CD4-positive, alpha-beta memory T cell (primary cell): Measurements from ENCODE around the gene COA1. TPM values are rescaled to one million over a fixed set of nuclear protein-coding genes. Genes with fewer than 3 reads are reported as not detected.

ENCODE experiments used
- CTCF ChIA-PET: fragments of 350-600 bp; sonication (Branson Sonifier 250); formaldehyde crosslinking; loops from one replicate; lab custom pipeline; 2021; ENCODE audit warnings: inconsistent platforms; ENCODE audit not compliant: partially characterized antibody; lab: Charles Lee
- POLR2A ChIA-PET: fragments of 350-600 bp; sonication (Branson Sonifier 250); formaldehyde crosslinking; loops from one replicate; lab custom pipeline; 2021; ENCODE audit not compliant: partially characterized antibody; lab: Charles Lee
- DNase-seq, 5 donors: peaks; one replicate each; pipeline versions ENCODE4 v3.0.0 to v3.0.0-alpha.2; 2020 to 2022; ENCODE audit warnings: mixed read lengths in 1 of 5
- H3K27ac ChIP-seq: one replicate; pipeline ENCODE4 v1.7.0; 2013; ENCODE audit warnings: low read depth, low read length
- H3K27me3 ChIP-seq: 2 replicates; pipeline ENCODE4 v1.7.0; 2013; ENCODE audit warnings: mild to moderate bottlenecking, low read length, moderate library complexity; ENCODE audit not compliant: insufficient read depth
- H3K36me3 ChIP-seq: 2 replicates; pipeline ENCODE4 v1.7.0; 2013; ENCODE audit warnings: mild to moderate bottlenecking, low read length, moderate library complexity; ENCODE audit not compliant: insufficient read depth
- H3K4me1 ChIP-seq: 2 replicates; pipeline ENCODE4 v1.7.0; 2013; ENCODE audit warnings: mild to moderate bottlenecking, low read length, moderate library complexity; ENCODE audit not compliant: insufficient read depth
- H3K4me3 ChIP-seq, 2 donors: one replicate each; pipeline ENCODE4 v1.7.0; 2013; ENCODE audit warnings: low read length in 2 of 2, mild to moderate bottlenecking in 1 of 2
- H3K9me3 ChIP-seq, 2 donors: one replicate each; pipeline ENCODE4 v1.7.0; 2013; ENCODE audit warnings: low read length in 2 of 2, control low read depth in 1 of 2; ENCODE audit not compliant: control insufficient read depth in 1 of 2
- H3K27ac Mint-ChIP-seq, 7 donors: one replicate each; pipeline ENCODE4 v1.8.0; 2020 to 2021; ENCODE audit warnings: mixed read lengths in 7 of 7, mild to moderate bottlenecking in 6 of 7, inconsistent platforms in 3 of 7, moderate library complexity in 3 of 7
- H3K27me3 Mint-ChIP-seq, 2 donors: one replicate each; pipeline ENCODE4 v1.8.0; 2020 to 2021; ENCODE audit warnings: mixed read lengths in 2 of 2
- H3K36me3 Mint-ChIP-seq, 2 donors: one replicate each; pipeline ENCODE4 v1.8.0; 2020 to 2021; ENCODE audit warnings: mixed read lengths in 2 of 2, inconsistent platforms in 1 of 2, mild to moderate bottlenecking in 1 of 2
- H3K4me1 Mint-ChIP-seq, 4 donors: one replicate each; pipeline ENCODE4 v1.8.0; 2020 to 2021; ENCODE audit warnings: mixed read lengths in 4 of 4, mild to moderate bottlenecking in 1 of 4
- H3K4me3 Mint-ChIP-seq, 8 donors: one replicate each; pipeline ENCODE4 v1.8.0; 2020 to 2021; ENCODE audit warnings: mixed read lengths in 8 of 8, mild to moderate bottlenecking in 7 of 8, moderate library complexity in 6 of 8, inconsistent platforms in 3 of 8
- H3K9me3 Mint-ChIP-seq, 8 donors: one replicate each; pipeline ENCODE4 v1.8.0; 2020 to 2021; ENCODE audit warnings: mixed read lengths in 8 of 8, mild to moderate bottlenecking in 5 of 8, inconsistent platforms in 3 of 8, moderate library complexity in 1 of 8
- intact Hi-C: fragments of 100-400 bp; cut with micrococcal nuclease; formaldehyde crosslinking; loops from one replicate; pipeline ENCODE4 v1.15.1; 2023
- polyA plus RNA-seq, 2 donors: library from polyadenylated mRNA; unstranded; fragments of 300-500 nt; fragmentation: Illumina TruSeq; gene quantifications; one replicate each; pipeline ENCODE4 v1.2.3, GENCODE V29; 2021
- total RNA-seq, 2 experiments: library from RNA; stranded (reverse); gene quantifications; one replicate each; pipeline ENCODE4 v1.2.3, GENCODE V29; 2021

Gene COA1
- total and polyA plus RNA-seq, 4 experiments from 2014 or later = 43.7 to 56.4 (median 52.6) TPM

GRCh38 chr7:43701929-43702328 is 27.4 kb downstream of the COA1 start:
- no peak overlapping the region for H3K27ac ChIP-seq
- Mint-ChIP-seq H3K27me3 (no peaks in the 10 kb centered on the region), H3K27ac (peak overlapping the region in 3 of 7 donors; percentile 24 to 77 (median 42)), H3K9me3 (no peaks in the 10 kb centered on the region), H3K36me3 (peaks cover 7 to 12% of the 10 kb centered on the region in 2 donors), H3K4me3 (no peak overlapping the region), H3K4me1 (peaks cover 15 to 31% (median 25%) of the 10 kb centered on the region in 4 donors)
- no peak for DNase-seq
- H3K9me3 ChIP-seq = no peaks in the 10 kb centered on the region
- intact Hi-C loops = no loop called here
- H3K36me3 ChIP-seq = no peaks in the 10 kb centered on the region
- H3K27me3 ChIP-seq = no peaks in the 10 kb centered on the region
- POLR2A ChIA-PET = no interaction called here
- CTCF ChIA-PET = interaction anchor here (5.7 to 6.4 kb wide), 3 partner anchors 55 to 135 kb away, joined by 69 to 670 read pairs (median 70); partner anchors contain the start of gene STK17A
- peaks cover 23% of the 10 kb centered on the region for H3K4me1 ChIP-seq
- H3K4me3 ChIP-seq = no peak overlapping the region

GRCh38 chr7:43701500-43701854 is 27.8 kb downstream of the COA1 start:
- CTCF ChIA-PET = interaction anchor here (2.3 to 6.4 kb wide), 6 partner anchors 9 to 136 kb away, joined by 9 to 670 read pairs (median 42); partner anchors contain the start of gene STK17A
- no peak for DNase-seq
- intact Hi-C loops = no loop called here
- H3K4me1 ChIP-seq = peaks cover 23% of the 10 kb centered on the region
- POLR2A ChIA-PET = interaction anchor here (4.0 to 4.9 kb wide), 2 partner anchors 51 to 118 kb away, joined by 57 to 262 read pairs; partner anchors contain the start of gene STK17A
- Mint-ChIP-seq H3K4me1 (peaks cover 15 to 31% (median 25%) of the 10 kb centered on the region in 4 donors), H3K9me3 (no peaks in the 10 kb centered on the region), H3K4me3 (peak overlapping the region in 1 of 8 donors; percentile 9), H3K27ac (peak overlapping the region in 4 of 7 donors; percentile 20 to 77 (median 33)), H3K27me3 (no peaks in the 10 kb centered on the region), H3K36me3 (peaks cover 7 to 12% of the 10 kb centered on the region in 2 donors)
- H3K27me3 ChIP-seq = no peaks in the 10 kb centered on the region
- no peaks in the 10 kb centered on the region for H3K36me3 ChIP-seq
- no peak overlapping the region for H3K4me3 ChIP-seq
- no peak overlapping the region for H3K27ac ChIP-seq
- H3K9me3 ChIP-seq = no peaks in the 10 kb centered on the region

DNA sequence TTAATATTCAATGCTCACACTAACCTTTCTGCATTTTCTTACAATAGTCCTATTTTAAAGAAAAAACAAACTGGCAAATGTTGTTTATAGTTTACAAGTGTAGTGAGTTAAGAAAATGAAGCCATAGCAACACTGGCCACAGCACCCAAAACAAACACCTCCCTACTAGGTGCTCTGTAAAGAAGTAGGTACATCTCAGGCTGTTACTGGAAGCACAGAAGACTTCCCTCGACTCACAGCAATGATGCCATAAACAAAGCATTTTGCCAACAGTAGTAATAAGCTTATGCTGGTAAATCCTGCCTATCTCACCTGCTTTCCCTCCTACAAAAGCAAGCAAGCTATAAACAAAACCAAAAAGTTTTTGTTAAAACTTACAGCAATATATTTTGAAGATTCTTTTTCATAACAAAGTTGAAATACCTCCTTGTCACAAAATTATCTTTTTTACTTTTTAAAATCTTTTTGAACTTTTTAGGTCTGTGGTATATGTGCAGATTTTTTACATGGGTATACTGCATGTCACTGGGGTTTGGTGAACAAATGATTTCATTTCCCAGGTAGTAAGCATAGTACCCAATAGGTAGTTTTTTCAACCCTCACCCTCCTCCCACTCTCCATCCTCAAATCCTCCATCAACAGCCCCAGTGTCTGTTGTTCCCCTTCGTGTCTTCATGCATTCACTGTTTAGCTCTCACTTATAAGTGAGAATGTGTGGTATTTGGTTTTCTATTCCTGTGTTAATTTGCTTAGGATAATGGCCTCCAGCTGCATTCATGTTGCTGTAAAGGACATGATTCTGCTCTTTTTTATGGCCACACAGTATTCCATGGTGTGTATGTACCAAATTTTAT is 28.4 kb downstream of the COA1 start:
- Mint-ChIP-seq H3K4me1 (peaks cover 15 to 31% (median 24%) of the 10 kb centered on the region in 4 donors), H3K36me3 (peaks cover 5 to 12% of the 10 kb centered on the region in 2 donors), H3K4me3 (peak overlapping the region in 1 of 8 donors; percentile 9), H3K9me3 (no peaks in the 10 kb centered on the region), H3K27ac (peak overlapping the region in 3 of 7 donors; percentile 42 to 64 (median 48)), H3K27me3 (no peaks in the 10 kb centered on the region)
- Histone ChIP-seq H3K36me3 (no peaks in the 10 kb centered on the region), H3K4me1 (peaks cover 23% of the 10 kb centered on the region), H3K9me3 (no peaks in the 10 kb centered on the region), H3K27ac (no peak overlapping the region), H3K4me3 (no peak overlapping the region), H3K27me3 (no peaks in the 10 kb centered on the region)
- ChIA-PET CTCF (interaction anchor here (0.6 to 6.4 kb wide), 44 partner anchors 9 to 769 kb away, joined by 3 to 670 read pairs (median 8); partner anchors contain the start of genes BLVRA, COA1, MRPL32 and PSMA2), POLR2A (interaction anchor here (1.1 to 4.9 kb wide), 13 partner anchors 31 to 142 kb away, joined by 3 to 262 read pairs (median 4); partner anchors contain the start of gene STK17A)
- no peak for DNase-seq
- intact Hi-C loops = loop anchor here (1.0 kb wide), 4 partner anchors 20 to 138 kb away; no protein-coding TSS in a partner anchor

DNA sequence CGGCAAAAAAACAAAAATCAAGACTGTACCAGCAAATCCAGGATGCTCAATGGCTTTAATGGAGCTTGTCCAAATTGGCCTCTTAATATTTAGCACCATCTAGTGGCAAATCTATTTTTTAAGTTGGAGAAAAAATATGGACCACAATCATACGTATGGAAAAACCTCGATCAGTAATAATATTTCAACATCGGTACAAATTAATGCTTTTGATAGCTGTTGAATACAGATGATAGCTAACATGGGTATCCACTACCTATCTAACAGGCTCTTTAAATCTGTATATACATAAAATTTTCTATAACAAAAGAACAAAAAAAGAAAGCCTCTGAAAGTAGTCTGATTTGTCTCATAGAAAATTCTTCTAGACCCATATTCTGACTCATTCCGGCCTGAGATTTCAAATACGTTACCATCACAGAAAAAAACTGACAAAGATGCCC is 29.2 kb downstream of the COA1 start:
- ChIA-PET CTCF (interaction anchor here (0.6 to 6.4 kb wide), 51 partner anchors 9 to 768 kb away, joined by 3 to 670 read pairs (median 6); partner anchors contain the start of genes BLVRA, COA1, MRPL32 and PSMA2), POLR2A (interaction anchor here (0.6 to 4.9 kb wide), 19 partner anchors 9 to 143 kb away, joined by 3 to 262 read pairs (median 3); partner anchors contain the start of gene STK17A)
- Histone ChIP-seq H3K27ac (no peak overlapping the region), H3K27me3 (no peaks in the 10 kb centered on the region), H3K36me3 (no peaks in the 10 kb centered on the region), H3K4me1 (peaks cover 23% of the 10 kb centered on the region), H3K4me3 (no peak overlapping the region), H3K9me3 (no peaks in the 10 kb centered on the region)
- H3K4me1 Mint-ChIP-seq = peaks cover 15 to 31% (median 19%) of the 10 kb centered on the region in 4 donors
- H3K36me3 Mint-ChIP-seq = peaks cover 4 to 5% of the 10 kb centered on the region in 2 donors
- H3K9me3 Mint-ChIP-seq = no peaks in the 10 kb centered on the region
- H3K27ac Mint-ChIP-seq = peak overlapping the region in 6 of 7 donors; percentile 48 to 85 (median 70)
- H3K27me3 Mint-ChIP-seq = no peaks in the 10 kb centered on the region
- DNase-seq = peak in 4 of 5 donors; percentile 62 to 70 (median 68)
- intact Hi-C loops = loop anchor here (1.0 kb wide), 4 partner anchors 21 to 139 kb away; no protein-coding TSS in a partner anchor
- H3K4me3 Mint-ChIP-seq = peak overlapping the region in 6 of 8 donors; percentile 4 to 53 (median 32)

- H3K27me3 ChIP-seq = no peaks in the 10 kb centered on the region
- DNase-seq = no peak
- Mint-ChIP-seq H3K27ac (peak overlapping the region in 3 of 7 donors; percentile 5 to 15 (median 11)), H3K27me3 (no peaks in the 10 kb centered on the region), H3K9me3 (no peaks in the 10 kb centered on the region), H3K36me3 (peaks cover 0 to 1% of the 10 kb centered on the region in 2 donors), H3K4me3 (peak overlapping the region in 1 of 8 donors; percentile 30), H3K4me1 (peaks cover 15 to 31% (median 17%) of the 10 kb centered on the region in 4 donors)
- no peak overlapping the region for H3K4me3 ChIP-seq
- no peaks in the 10 kb centered on the region for H3K9me3 ChIP-seq
- no peak overlapping the region for H3K27ac ChIP-seq
- ChIA-PET POLR2A (interaction anchor here (1.2 to 4.9 kb wide), 5 partner anchors 11 to 115 kb away, joined by 4 to 262 read pairs (median 7); partner anchors contain the start of gene STK17A), CTCF (interaction anchor here (0.6 to 6.4 kb wide), 28 partner anchors 10 to 259 kb away, joined by 3 to 670 read pairs (median 8); partner anchors contain the start of genes COA1 and STK17A)
- H3K36me3 ChIP-seq = no peaks in the 10 kb centered on the region
- H3K4me1 ChIP-seq = peaks cover 23% of the 10 kb centered on the region
- intact Hi-C loops = no loop called here
Measured at GRCh38 chr7:43698460-43699255, 30.7 kb downstream of the COA1 start.

GRCh38 chr7:43697690-43698089 is 31.6 kb downstream of the COA1 start:
- no peaks in the 10 kb centered on the region for H3K36me3 ChIP-seq
- H3K27me3 ChIP-seq = no peaks in the 10 kb centered on the region
- Mint-ChIP-seq H3K27me3 (no peaks in the 10 kb centered on the region), H3K9me3 (no peaks in the 10 kb centered on the region), H3K4me3 (no peak overlapping the region), H3K36me3 (no peaks in the 10 kb centered on the region), H3K27ac (no peak overlapping the region), H3K4me1 (peaks cover 16 to 31% (median 17%) of the 10 kb centered on the region in 4 donors)
- DNase-seq = no peak
- CTCF ChIA-PET = interaction anchor here (0.6 to 6.4 kb wide), 13 partner anchors 9 to 139 kb away, joined by 3 to 670 read pairs (median 5); partner anchors contain the start of gene STK17A
- no peaks in the 10 kb centered on the region for H3K9me3 ChIP-seq
- POLR2A ChIA-PET = interaction anchor here (1.2 to 4.9 kb wide), 4 partner anchors 10 to 114 kb away, joined by 4 to 262 read pairs (median 32); partner anchors contain the start of gene STK17A
- intact Hi-C loops = no loop called here
- peaks cover 23% of the 10 kb centered on the region for H3K4me1 ChIP-seq
- no peak overlapping the region for H3K27ac ChIP-seq
- H3K4me3 ChIP-seq = no peak overlapping the region
